SK-N-SH treated with all-trans-retinoic acid at 6 μM for 48 hours (cell line): ENCODE results near the gene GRIA1.

ENCODE experiments used
- ATAC-seq: fragments of 200-7000 bp; cut with Tn5 transposase; 3 replicates; pipeline ENCODE4 v1.9.1; 2020; ENCODE audit warnings: mild to moderate bottlenecking, moderate library complexity
- ARNTL ChIP-seq: fragments of 450-650 bp; formaldehyde crosslinking; IDR thresholded peaks from 2 replicates; pipeline ENCODE4 v1.5.0; 2020; ENCODE audit warnings: low read depth, mild to moderate bottlenecking, moderate library complexity, borderline replicate concordance
- BACH2 ChIP-seq: fragments of 250-450 bp; sonication (Bioruptor Pico); IDR thresholded peaks from 2 replicates; pipeline ENCODE4 v1.9.0; 2021; ENCODE audit warnings: mild to moderate bottlenecking, borderline replicate concordance
- CREB5 ChIP-seq: fragments of 250-450 bp; sonication (Bioruptor Pico); IDR thresholded peaks from 2 replicates; pipeline ENCODE4 v1.5.1; 2020; ENCODE audit warnings: low read depth, mild to moderate bottlenecking, moderate library complexity
- CSDC2 ChIP-seq: fragments of 250-450 bp; sonication (Bioruptor Pico); IDR thresholded peaks from 2 replicates; pipeline ENCODE4 v1.5.0; 2020; ENCODE audit warnings: mild to moderate bottlenecking, moderate library complexity
- CSRNP3 ChIP-seq: fragments of 250-450 bp; sonication (Bioruptor Pico); IDR thresholded peaks from 2 replicates; pipeline ENCODE4 v1.5.1; 2021; ENCODE audit warnings: mild to moderate bottlenecking, moderate library complexity
- ESRRG ChIP-seq: fragments of 250-450 bp; sonication (Bioruptor Pico); IDR thresholded peaks from 2 replicates; pipeline ENCODE4 v1.6.1; 2021; ENCODE audit warnings: mild to moderate bottlenecking
- GLIS3 ChIP-seq: fragments of 250-450 bp; sonication (Bioruptor Pico); IDR thresholded peaks from 2 replicates; pipeline ENCODE4 v1.5.0; 2020; ENCODE audit warnings: mild to moderate bottlenecking, moderate library complexity
- OSR1 ChIP-seq: fragments of 250-450 bp; sonication (Bioruptor Pico); IDR thresholded peaks from 2 replicates; pipeline ENCODE4 v1.8.0; 2022; ENCODE audit warnings: moderate library complexity, mild to moderate bottlenecking, inconsistent platforms
- PATZ1 ChIP-seq: fragments of 250-450 bp; sonication (Bioruptor Pico); IDR thresholded peaks from 2 replicates; pipeline ENCODE4 v1.8.0; 2020; ENCODE audit warnings: mild to moderate bottlenecking, moderate library complexity, borderline replicate concordance
- POU6F1 ChIP-seq: fragments of 250-450 bp; sonication (Bioruptor Pico); IDR thresholded peaks from 2 replicates; pipeline ENCODE4 v1.8.0; 2021; ENCODE audit warnings: low read depth, mild to moderate bottlenecking, moderate library complexity, borderline replicate concordance
- PPARA ChIP-seq: fragments of 250-450 bp; sonication (Bioruptor Pico); IDR thresholded peaks from 2 replicates; pipeline ENCODE4 v1.5.0; 2020; ENCODE audit warnings: mild to moderate bottlenecking, borderline replicate concordance
- SNAI2 ChIP-seq: fragments of 250-450 bp; sonication (Bioruptor Pico); IDR thresholded peaks from 2 replicates; pipeline ENCODE4 v1.5.0; 2020; ENCODE audit warnings: mild to moderate bottlenecking, moderate library complexity
- TCF4 ChIP-seq: fragments of 250-450 bp; sonication (Bioruptor Pico); IDR thresholded peaks from 2 replicates; pipeline ENCODE4 v1.8.0; 2021; ENCODE audit warnings: mild to moderate bottlenecking, moderate library complexity, borderline replicate concordance
- TSHZ2 ChIP-seq: fragments of 250-450 bp; sonication (Bioruptor Pico); IDR thresholded peaks from 2 replicates; pipeline ENCODE4 v1.5.0; 2020; ENCODE audit warnings: mild to moderate bottlenecking, moderate library complexity
- ZFP3 ChIP-seq: fragments of 250-450 bp; sonication (Bioruptor Pico); IDR thresholded peaks from 2 replicates; pipeline ENCODE4 v1.5.0; 2020; ENCODE audit warnings: mild to moderate bottlenecking, moderate library complexity
- ZFP30 ChIP-seq: fragments of 450-650 bp; formaldehyde crosslinking; IDR thresholded peaks from 2 replicates; pipeline ENCODE4 v1.5.0; 2022; ENCODE audit warnings: mild to moderate bottlenecking, moderate library complexity
- ZNF565 ChIP-seq: fragments of 450-650 bp; formaldehyde crosslinking; conservative IDR thresholded peaks from 2 replicates; pipeline ENCODE4 v1.5.0; 2020; ENCODE audit warnings: low read depth, mild to moderate bottlenecking, moderate library complexity
- ZNF70 ChIP-seq: fragments of 450-650 bp; formaldehyde crosslinking; IDR thresholded peaks from 2 replicates; pipeline ENCODE4 v1.5.0; 2020; ENCODE audit warnings: mild to moderate bottlenecking, moderate library complexity
- ZNF8 ChIP-seq: fragments of 450-650 bp; formaldehyde crosslinking; IDR thresholded peaks from 2 replicates; pipeline ENCODE4 v1.5.0; 2020; ENCODE audit warnings: mild to moderate bottlenecking, moderate library complexity

The GRIA1 gene

GRCh38 chr5:153489611-153490010 lies 859 bp upstream of the GRIA1 start:
- peak; percentile 60 for ATAC-seq

More at GRCh38 chr5:153489611-153490010, 859 bp upstream of the GRIA1 start:
- TF ChIP-seq SNAI2 (CRISPR knock-in tag): no peak
- no peak for TF ChIP-seq TCF4 (CRISPR knock-in tag)
- TF ChIP-seq ARNTL (CRISPR knock-in tag): no peak
- TF ChIP-seq ESRRG (CRISPR knock-in tag): no peak
- no peak for TF ChIP-seq ZNF70
- no peak for TF ChIP-seq ZFP3 (CRISPR knock-in tag)
- TF ChIP-seq CREB5 (CRISPR knock-in tag): no peak
- no peak for TF ChIP-seq ZNF565 (CRISPR knock-in tag)
- TF ChIP-seq ZFP30 (CRISPR knock-in tag): no peak
- no peak for TF ChIP-seq POU6F1 (CRISPR knock-in tag)
- no peak for TF ChIP-seq CSRNP3 (CRISPR knock-in tag)
- TF ChIP-seq OSR1 (CRISPR knock-in tag): no peak
- TF ChIP-seq CSDC2 (CRISPR knock-in tag): no peak
- TF ChIP-seq GLIS3 (CRISPR knock-in tag): no peak
- no peak for TF ChIP-seq TSHZ2 (CRISPR knock-in tag)
- TF ChIP-seq PATZ1 (CRISPR knock-in tag): no peak
- TF ChIP-seq BACH2 (CRISPR knock-in tag): no peak
- TF ChIP-seq ZNF8: no peak
- no peak for TF ChIP-seq PPARA (CRISPR knock-in tag)
